Measurements from ENCODE around the gene GALNT11. TPM values are rescaled to one million over a fixed set of nuclear protein-coding genes. Genes with fewer than 3 reads are reported as not detected.

The GALNT11 gene
- total and polyA plus RNA-seq, 8 donors: 13.6 to 331 (median 26.6) TPM

DNA sequence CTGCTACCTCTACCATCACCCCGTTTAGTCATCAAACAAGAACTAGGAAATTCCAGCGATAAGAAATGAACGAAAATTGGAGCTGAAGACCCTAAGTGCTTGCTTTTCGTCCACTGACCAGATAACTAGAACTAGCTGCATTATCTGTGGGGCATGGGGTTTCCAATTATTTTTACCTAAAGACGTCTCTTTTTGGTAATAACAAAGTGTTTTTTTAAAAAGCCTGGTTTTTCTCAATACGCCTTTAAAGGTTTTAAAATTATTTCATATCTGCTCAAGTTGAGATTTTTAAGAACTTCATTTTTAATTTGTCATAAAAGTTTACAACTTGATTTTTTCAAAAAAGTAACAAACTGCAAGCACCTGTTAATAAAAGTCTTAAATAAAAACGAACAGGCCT is 104.2 kb downstream of the GALNT11 start:
- Histone ChIP-seq H3K9me3 (peaks cover 0 to 5% (median 0%) of the 10 kb centered on the region in 4 donors), H3K36me3 (peaks cover 38 to 97% (median 88%) of the 10 kb centered on the region in 4 donors), H3K27me3 (no peaks in the 10 kb centered on the region), H3K4me3 (no peak overlapping the region), H3K4me1 (no peaks in the 10 kb centered on the region), H3K27ac (no peak overlapping the region)
- DNase-seq: no peak
- no peak for TF ChIP-seq EP300 (IDR thresholded peaks at IDR 0.05)
- WGBS, 5 donors: 95 to 96% (median 95%) methylated on average over 7 of the region's 7 CpGs
- intact Hi-C loops (cut with DNase I; ENCODE audit: low total_unique reads): no loop called here

DNA sequence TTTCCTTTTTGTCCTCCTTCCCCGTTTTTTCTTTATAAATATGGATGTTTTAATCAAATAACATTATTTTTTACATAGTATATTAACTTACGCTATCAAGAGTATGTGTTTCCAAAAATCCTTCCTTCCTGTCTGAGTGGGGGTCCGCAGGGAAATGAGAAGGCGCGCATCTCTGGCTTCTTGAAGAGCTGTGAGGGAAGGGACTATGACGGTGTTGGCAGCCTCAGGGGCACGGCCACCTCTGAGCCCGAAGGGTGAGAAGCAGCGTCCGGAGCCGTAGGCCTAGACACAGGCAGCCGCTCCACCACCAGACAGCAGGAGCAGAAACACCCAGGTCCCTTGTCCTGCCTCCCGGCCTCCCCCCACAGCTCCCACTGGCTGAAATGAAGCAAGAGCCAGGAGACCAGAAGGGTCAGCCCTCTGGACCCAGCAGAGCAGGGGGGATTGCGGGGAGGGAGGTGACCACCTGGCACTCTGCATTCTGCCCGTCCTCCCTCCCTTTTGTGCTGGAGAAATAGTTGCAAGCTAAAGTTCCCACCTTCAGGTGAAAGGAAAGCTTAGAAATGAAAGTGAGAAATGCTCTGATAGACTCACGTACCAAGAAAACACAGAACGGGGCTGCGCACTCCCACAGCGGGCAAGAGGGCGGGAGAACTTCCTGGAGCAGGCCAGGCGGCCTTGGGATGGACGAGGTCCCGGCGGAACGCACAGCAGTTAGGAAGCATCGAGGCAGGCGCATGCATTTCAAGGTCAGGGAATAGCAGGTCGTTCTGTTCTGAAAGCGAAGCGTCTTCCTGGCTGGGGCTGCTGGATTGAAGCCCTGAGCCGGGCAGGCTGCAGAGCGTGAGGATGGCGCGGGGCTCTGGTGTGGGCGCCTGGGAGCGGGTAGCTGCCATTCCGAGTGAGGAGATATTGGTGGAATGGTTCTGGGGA is 105.5 kb downstream of the GALNT11 start:
- WGBS, 5 donors: 95 to 97% (median 96%) methylated on average over 33 to 37 of the region's 37 CpGs
- intact Hi-C loops (cut with DNase I; ENCODE audit: low total_unique reads): no loop called here
- TF ChIP-seq POLR2AphosphoS5 (IDR thresholded peaks at IDR 0.05): no peak
- TF ChIP-seq, protein P1, sequence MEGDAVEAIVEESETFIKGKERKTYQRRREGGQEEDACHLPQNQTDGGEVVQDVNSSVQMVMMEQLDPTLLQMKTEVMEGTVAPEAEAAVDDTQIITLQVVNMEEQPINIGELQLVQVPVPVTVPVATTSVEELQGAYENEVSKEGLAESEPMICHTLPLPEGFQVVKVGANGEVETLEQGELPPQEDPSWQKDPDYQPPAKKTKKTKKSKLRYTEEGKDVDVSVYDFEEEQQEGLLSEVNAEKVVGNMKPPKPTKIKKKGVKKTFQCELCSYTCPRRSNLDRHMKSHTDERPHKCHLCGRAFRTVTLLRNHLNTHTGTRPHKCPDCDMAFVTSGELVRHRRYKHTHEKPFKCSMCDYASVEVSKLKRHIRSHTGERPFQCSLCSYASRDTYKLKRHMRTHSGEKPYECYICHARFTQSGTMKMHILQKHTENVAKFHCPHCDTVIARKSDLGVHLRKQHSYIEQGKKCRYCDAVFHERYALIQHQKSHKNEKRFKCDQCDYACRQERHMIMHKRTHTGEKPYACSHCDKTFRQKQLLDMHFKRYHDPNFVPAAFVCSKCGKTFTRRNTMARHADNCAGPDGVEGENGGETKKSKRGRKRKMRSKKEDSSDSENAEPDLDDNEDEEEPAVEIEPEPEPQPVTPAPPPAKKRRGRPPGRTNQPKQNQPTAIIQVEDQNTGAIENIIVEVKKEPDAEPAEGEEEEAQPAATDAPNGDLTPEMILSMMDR (IDR thresholded peaks at IDR 0.05): no peak
- no peak for TF ChIP-seq EP300 (IDR thresholded peaks at IDR 0.05)
- no peak for TF ChIP-seq POLR2A (IDR thresholded peaks at IDR 0.05)
- H3K4me3 ChIP-seq: no peak overlapping the region
- peaks cover 38 to 90% (median 85%) of the 10 kb centered on the region in 4 donors for H3K36me3 ChIP-seq
- no peaks in the 10 kb centered on the region for H3K4me1 ChIP-seq
- no peak overlapping the region for H3K27ac ChIP-seq
- DNase-seq: no peak
- no peaks in the 10 kb centered on the region for H3K27me3 ChIP-seq
- H3K9me3 ChIP-seq: no peaks in the 10 kb centered on the region

- WGBS, 5 donors: 92 to 93% (median 93%) methylated on average over 9 to 12 of the region's 12 CpGs
Observed at GRCh38 chr7:152131981-152132494, 106.6 kb downstream of the GALNT11 start.

GRCh38 chr7:152132812-152133211 is 107.3 kb downstream of the GALNT11 start:
- WGBS, 5 donors: 86 to 93% (median 91%) methylated on average over 5 of the region's 5 CpGs
- Histone ChIP-seq H3K36me3 (peaks cover 39 to 90% (median 84%) of the 10 kb centered on the region in 4 donors), H3K9me3 (no peaks in the 10 kb centered on the region)

More at GRCh38 chr7:152131981-152132494, 106.6 kb downstream of the GALNT11 start:
- Histone ChIP-seq H3K36me3 (peaks cover 38 to 90% (median 84%) of the 10 kb centered on the region in 4 donors), H3K4me3 (no peak overlapping the region), H3K9me3 (no peaks in the 10 kb centered on the region), H3K4me1 (peaks cover 0 to 8% (median 0%) of the 10 kb centered on the region in 4 donors), H3K27ac (no peak overlapping the region), H3K27me3 (no peaks in the 10 kb centered on the region)
- TF ChIP-seq EP300 (IDR thresholded peaks at IDR 0.05) (no peak), POLR2A (IDR thresholded peaks at IDR 0.05) (no peak), POLR2AphosphoS5 (IDR thresholded peaks at IDR 0.05) (no peak)
- TF ChIP-seq, protein P1 (IDR thresholded peaks at IDR 0.05): no peak
- intact Hi-C loops (cut with DNase I; ENCODE audit: low total_unique reads): no loop called here
- DNase-seq: no peak

More at GRCh38 chr7:152132812-152133211, 107.3 kb downstream of the GALNT11 start:
- H3K4me1 ChIP-seq: peaks cover 0 to 8% (median 0%) of the 10 kb centered on the region in 4 donors
- no peak for TF ChIP-seq POLR2AphosphoS5 (IDR thresholded peaks at IDR 0.05)
- TF ChIP-seq EP300 (IDR thresholded peaks at IDR 0.05): no peak
- TF ChIP-seq, protein P1 (IDR thresholded peaks at IDR 0.05): no peak
- no peak for TF ChIP-seq POLR2A (IDR thresholded peaks at IDR 0.05)
- H3K27ac ChIP-seq: no peak overlapping the region
- H3K4me3 ChIP-seq: no peak overlapping the region
- intact Hi-C loops (cut with DNase I; ENCODE audit: low total_unique reads): no loop called here
- no peaks in the 10 kb centered on the region for H3K27me3 ChIP-seq
- DNase-seq: no peak
